SIG-M5 (cell line): ENCODE measurements around the gene CNOT1.

Experiments used
- DNase-seq: peaks from one replicate; lab custom pipeline; 2025; lab: John Stamatoyannopoulos, UW

CNOT1 gene

DNA sequence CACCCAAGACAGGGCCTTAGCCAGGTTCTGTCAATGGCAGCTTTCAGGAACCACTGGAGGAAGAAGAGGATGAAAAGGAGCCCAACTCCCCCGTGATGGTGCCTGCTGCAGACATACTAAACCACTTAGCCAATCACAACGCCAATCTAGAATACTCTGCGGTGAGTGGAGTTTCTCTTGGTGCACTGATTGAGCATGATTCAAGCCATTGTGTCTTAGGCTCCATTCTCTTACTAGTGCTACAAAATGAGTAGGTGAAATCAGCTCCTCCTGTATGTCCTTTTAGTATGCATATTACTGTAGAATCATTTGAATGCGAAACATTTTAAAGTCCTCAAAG is 112.9 kb downstream of the CNOT1 start:
- DNase-seq: no peak

GRCh38 chr16:58515871-58516767 is 113.5 kb downstream of the CNOT1 start:
- no peak for DNase-seq

DNA sequence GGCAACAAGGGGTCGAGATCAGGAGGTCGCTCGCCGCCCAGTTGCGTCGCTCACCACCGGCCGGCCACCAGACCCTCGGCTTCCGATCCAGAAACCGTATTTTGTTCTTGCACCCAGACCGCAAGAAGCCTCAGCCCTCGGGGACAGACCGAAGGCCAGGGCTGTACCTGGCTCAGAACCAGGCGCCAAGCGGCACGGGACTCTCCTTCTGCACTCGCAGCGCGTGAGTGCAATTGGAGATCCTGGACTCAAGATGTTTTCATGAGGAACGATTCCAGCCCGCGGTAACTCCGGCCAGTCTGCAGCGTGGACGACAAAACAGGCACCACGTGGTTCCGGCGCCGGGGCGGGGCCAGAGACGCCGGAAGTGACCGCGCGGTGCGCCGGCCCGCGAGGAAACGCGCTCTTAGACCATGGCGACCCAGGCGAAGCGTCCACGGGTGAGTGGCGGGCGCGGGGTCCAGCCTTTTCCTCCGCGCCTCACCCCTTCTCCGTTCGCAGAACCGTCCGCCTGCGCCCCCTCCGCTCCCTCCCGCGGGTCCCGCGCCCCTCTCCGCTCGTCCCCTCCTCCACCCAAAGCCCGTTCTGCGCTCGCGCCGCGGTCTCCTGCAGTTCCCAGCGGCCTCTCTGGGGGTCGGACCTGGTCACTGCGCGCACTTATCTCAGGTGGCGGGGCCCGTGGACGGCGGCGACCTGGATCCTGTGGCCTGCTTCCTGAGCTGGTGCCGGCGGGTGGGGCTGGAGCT is 114.3 kb downstream of the CNOT1 start, which contains the start of gene SETD6:
SETD6 (plus strand) TSS at position 393 of the 746 bp plus-strand sequence; CDS start at position 414, 21 bp downstream.
- no peak for DNase-seq

- DNase-seq: no peak
Measured at GRCh38 chr16:58513874-58514273, 115.8 kb downstream of the CNOT1 start.

- DNase-seq: no peak
Measured at GRCh38 chr16:58511933-58512815, 117.5 kb downstream of the CNOT1 start.

DNA sequence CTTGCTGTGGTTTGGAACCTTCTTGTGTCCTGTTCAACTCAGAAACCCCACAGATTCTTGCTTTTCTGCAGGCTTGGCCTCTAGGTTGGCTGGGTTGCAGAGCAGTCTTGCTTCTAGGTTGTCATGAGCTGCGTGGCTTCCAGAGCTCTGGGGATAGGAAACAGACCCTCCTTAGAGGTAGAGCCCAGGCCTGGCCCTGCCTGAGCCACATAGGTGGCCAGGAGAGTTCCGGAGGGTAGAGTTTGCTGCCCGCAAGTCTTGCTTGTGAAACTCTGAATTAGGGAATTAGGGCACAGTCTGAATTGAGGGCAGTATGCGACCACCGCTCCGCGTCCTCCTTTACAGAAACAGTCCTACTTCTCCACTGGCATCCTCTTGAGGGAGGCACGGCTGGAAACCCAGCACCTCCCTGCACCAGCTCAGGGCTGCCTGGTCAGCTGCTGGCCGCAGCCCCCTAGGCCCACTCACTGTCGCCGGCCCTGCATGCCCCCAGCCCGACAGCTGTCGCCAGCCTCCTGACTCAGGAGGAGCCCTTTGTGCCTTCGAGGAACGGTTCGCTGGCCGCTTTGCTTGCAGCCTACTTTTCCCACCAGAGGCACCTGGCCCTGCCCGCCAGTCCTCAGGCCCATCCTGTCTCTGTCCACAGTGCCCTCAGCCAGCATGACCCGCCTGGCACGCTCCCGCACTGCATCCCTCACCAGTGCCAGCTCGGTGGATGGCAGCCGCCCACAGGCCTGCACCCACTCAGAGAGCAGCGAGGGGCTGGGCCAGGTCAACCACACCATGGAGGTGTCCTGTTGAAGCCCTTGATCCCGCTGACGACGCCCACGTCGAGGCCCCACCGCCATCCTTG is 118.6 kb downstream of the CNOT1 start:
- DNase-seq: no peak

DNA sequence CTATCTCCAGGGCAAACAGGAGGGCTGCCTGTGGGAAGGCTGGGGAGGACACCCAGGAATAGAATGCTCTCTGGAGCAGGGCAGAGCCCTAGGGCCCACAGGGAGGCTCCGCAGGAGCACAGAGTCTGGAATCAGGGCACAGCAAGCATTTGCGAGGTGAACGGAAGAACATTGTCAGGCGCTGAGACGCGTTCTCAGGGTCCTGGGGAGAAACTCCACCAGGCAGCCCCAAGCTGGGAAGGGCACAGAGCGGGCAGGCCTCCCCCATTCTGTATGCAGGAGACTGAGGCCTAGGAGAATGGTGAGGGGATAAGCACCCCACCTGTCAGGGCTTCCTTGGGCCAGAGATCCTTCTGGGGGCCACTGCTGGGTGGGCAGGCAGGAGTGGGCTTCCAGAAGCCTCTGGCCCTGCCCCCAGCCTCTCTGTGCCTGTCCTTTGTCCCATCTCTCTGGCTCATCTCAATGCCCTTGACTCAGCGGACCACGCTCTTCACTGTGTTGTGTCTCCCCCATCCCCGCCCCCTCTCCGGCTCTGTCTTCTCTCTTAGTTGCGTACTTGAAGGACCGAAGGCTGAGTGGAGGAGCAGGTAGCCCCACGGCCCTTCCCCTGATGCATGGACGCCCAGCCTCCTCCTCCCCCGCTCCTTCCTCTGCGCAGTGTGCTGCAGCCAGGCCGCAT is 119.4 kb downstream of the CNOT1 start:
- DNase-seq: no peak

DNA sequence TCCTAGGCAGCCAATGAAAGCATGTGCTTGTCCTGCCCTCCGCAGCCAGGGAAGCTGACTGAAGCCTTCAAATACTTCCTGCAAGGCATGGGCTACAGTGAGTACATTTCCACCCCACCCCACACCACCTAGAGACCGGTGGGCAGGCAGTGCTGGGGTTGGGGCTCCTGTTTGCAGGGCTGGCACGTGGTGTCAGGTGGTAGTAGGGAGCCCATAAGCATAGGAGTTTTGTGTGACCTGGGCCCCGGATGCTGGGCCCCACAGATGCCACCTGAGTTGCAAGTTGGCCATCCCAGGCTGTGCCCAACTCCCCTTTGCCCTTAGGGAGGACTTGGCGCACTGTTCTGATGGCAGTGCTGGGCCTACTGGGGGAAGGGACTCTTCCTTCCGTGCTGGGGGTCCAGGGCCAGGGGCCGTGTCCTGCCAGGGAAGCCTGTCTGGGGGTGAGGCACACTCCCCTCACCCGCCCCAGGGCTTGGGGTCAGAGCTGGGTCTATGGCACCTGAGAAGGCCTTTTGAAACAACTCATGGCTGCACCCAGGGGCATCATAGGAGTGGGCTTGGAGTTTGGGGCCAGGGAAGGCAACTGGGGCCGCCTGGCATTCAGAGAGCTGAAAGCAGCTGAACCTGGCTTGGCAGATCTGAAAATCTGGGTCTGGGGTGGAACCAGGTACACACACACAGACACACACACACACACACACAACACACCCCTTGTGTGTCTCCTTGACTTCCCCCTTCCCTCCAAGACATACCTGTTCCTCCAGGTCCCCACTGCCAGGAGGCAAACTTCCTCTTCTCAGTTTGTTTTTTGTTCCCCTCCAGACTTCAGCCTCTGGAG is 120.2 kb downstream of the CNOT1 start:
- no peak for DNase-seq

- no peak for DNase-seq
Measured at GRCh38 chr16:58508671-58509251, 120.9 kb downstream of the CNOT1 start.

GRCh38 chr16:58507963-58508670 is 121.5 kb downstream of the CNOT1 start:
- DNase-seq: no peak

DNA sequence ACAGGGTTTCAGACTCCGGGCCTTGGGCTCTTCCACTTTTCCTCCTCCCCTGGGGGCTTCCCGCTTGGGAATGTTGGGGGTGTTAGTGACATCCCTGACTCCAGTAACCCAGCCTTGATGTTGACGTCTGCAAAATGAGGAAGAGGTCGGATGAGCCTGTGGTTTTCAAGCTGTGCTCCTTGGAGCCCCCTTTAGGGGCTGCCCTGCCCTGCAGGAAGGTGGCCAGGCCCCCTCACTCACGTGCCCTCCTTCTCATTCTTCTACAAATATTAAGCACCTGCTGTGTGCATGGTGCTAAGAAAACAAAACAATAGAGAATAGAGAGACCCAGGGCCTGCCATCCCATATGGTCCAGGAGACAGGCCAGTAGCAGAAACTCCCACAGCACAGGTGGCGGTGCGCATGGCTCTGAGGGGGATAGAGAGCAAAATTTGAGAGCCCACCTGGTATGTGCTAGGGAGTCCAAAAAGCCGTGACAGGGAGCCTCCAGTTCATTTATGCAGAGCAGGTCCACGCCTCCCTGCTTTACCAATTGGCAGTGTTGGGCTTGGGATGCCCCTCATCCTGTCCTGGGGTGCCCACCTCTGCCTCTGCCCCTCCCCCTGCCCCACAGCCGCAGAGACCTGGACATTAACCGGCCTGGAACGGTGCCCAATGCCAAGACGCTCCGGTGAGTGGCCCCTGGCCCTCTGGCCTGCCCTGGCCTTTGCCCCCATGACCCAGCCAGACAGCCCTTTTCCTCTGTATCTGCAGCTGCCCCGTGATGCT is 122.2 kb downstream of the CNOT1 start:
- no peak for DNase-seq

DNA sequence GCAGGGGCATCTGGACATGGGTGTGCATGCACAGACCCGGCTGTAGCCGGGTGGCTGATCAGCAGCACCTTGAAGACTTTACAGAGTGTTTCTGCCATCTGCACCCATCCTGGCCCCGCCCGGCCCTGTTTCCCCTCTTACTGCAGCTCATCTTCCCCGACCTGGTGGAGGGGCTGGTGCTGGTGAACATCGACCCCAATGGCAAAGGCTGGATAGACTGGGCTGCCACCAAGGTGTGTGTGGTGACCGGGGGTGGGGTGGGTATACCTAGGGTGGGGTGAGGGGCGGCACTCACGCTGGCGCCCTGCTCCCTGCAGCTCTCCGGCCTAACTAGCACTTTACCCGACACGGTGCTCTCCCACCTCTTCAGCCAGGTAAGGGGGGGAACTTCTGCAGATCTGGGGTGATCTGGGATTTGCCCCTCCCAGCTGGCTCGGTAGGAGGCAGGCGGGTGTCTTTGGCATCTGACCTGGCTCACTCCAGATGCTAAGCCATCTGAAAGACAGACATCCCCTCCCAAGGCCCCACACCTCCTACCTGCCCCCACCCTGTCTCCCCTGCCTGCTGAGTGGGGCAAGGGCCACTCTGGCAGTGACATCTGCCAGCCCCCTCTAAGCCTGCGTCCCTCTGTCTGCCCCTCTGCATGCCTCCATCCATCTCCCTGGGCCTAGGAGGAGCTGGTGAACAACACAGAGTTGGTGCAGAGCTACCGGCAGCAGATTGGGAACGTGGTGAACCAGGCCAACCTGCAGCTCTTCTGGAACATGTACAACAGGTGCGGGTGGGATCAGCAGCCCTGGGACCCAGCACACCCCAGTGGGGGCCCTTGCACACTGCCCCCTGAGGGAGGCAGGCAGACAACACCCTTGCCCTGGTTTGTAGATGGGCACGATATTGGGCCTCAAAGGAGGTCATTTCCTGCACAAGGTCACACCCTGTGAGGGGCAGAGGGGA is 123.1 kb downstream of the CNOT1 start:
- no peak for DNase-seq

GRCh38 chr16:58503863-58504688 is 125.5 kb downstream of the CNOT1 start:
- DNase-seq: no peak

DNA sequence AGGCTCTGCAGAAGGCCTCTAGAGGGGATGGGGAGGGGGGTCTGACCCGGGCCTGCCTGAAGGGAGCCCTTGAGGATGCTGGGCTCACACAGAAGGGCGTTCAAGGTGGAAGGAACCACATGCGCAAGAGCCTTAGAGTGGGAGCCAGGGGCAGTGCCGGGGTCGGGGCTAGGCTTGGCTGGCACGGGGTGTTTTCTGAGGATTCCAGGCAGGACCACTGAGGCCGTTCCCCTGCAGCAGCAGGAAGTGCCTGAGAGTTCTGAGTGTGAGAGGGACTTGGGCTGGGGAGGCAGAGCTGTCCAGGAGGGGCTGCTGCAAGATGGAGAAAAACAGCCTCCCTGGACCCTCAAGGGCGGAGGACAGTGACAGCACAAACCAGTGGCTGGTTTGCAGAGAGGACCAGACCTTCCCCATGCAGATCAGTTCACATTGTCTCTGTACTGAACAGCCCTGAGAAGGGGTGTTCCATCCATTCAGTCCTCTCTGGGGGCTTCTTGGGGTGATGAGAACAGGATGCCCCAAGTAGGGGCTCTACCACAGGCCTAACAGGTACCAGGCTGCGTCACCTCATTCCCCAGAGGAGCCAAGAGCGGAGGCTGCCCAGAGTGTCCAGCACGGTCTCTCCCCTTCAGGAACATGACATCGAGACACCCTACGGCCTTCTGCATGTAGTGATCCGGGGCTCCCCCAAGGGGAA is 126.3 kb downstream of the CNOT1 start:
- DNase-seq: no peak

GRCh38 chr16:58502217-58502921 is 127.3 kb downstream of the CNOT1 start:
- no peak for DNase-seq
